GM23338 (cell line): ENCODE measurements around the gene PARVA. TPM values are rescaled to one million over a fixed set of nuclear protein-coding genes. Genes with fewer than 3 reads are reported as not detected.

Experiments
- ATAC-seq: fragments of 200-7000 bp; cut with Tn5 transposase; 3 replicates; pipeline ENCODE4 v1.9.1; 2020
- DNase-seq: peaks from one replicate; pipeline ENCODE4 v3.0.0-alpha.2; 2015; ENCODE audit warnings: low spot score
- H2AFZ ChIP-seq: fragments of 200-600 bp; sonication (generic); 2 replicates; pipeline ENCODE4 v1.8.0; 2016; ENCODE audit warnings: antibody characterized with exemption, mild to moderate bottlenecking, moderate library complexity
- H3F3A ChIP-seq: fragments of 200-600 bp; sonication (generic); replicated peaks from 2 replicates; pipeline ENCODE4 v1.8.0; 2017; ENCODE audit warnings: antibody characterized with exemption, mixed run types, low read depth
- H3K27ac ChIP-seq: fragments of 200-600 bp; sonication (generic); 2 replicates; pipeline ENCODE4 v1.6.1; 2016; ENCODE audit warnings: low read depth
- H3K27me3 ChIP-seq: fragments of 200-600 bp; sonication (generic); 2 replicates; pipeline ENCODE4 v1.8.0; 2016; ENCODE audit warnings: mild to moderate bottlenecking, mixed run types, moderate library complexity; ENCODE audit not compliant: insufficient read depth
- H3K36me3 ChIP-seq: fragments of 200-600 bp; sonication (generic); 2 replicates; pipeline ENCODE4 v1.8.0; 2016; ENCODE audit warnings: mild to moderate bottlenecking; ENCODE audit not compliant: insufficient read depth
- H3K4me1 ChIP-seq: fragments of 200-600 bp; sonication (generic); 2 replicates; pipeline ENCODE4 v1.8.0; 2016; ENCODE audit warnings: mild to moderate bottlenecking, moderate library complexity; ENCODE audit not compliant: insufficient read depth
- H3K4me2 ChIP-seq: fragments of 200-600 bp; sonication (generic); 2 replicates; pipeline ENCODE4 v1.7.1; 2017; ENCODE audit warnings: mixed run types
- H3K4me3 ChIP-seq: fragments of 200-600 bp; sonication (generic); 2 replicates; pipeline ENCODE4 v1.6.1; 2016; ENCODE audit warnings: mixed run types
- H3K79me2 ChIP-seq: fragments of 200-600 bp; sonication (generic); replicated peaks from 2 replicates; pipeline ENCODE4 v1.8.0; 2017; ENCODE audit warnings: mild to moderate bottlenecking; ENCODE audit not compliant: insufficient read depth
- H3K9me2 ChIP-seq: fragments of 200-600 bp; sonication (generic); 2 replicates; pipeline ENCODE4 v1.8.0; 2017; ENCODE audit not compliant: insufficient read depth
- H4K20me1 ChIP-seq: fragments of 200-600 bp; sonication (generic); replicated peaks from 2 replicates; pipeline ENCODE4 v1.8.0; 2017; ENCODE audit warnings: mild to moderate bottlenecking; ENCODE audit not compliant: insufficient read depth
- H3K27ac Mint-ChIP-seq: 2 replicates; pipeline ENCODE4 v1.8.0; 2020; ENCODE audit warnings: inconsistent platforms, mild to moderate bottlenecking, moderate library complexity, mixed read lengths
- H3K27me3 Mint-ChIP-seq: 3 replicates; pipeline ENCODE4 v1.8.0; 2022; ENCODE audit warnings: low read depth, mild to moderate bottlenecking, moderate library complexity, mixed read lengths, inconsistent platforms; ENCODE audit not compliant: insufficient read depth, poor library complexity
- H3K36me3 Mint-ChIP-seq: 3 replicates; pipeline ENCODE4 v1.8.0; 2021; ENCODE audit warnings: low read depth, mild to moderate bottlenecking, inconsistent platforms, moderate library complexity, mixed read lengths
- H3K4me1 Mint-ChIP-seq: 3 replicates; pipeline ENCODE4 v1.8.0; 2020; ENCODE audit warnings: mild to moderate bottlenecking, inconsistent platforms, mixed read lengths
- H3K4me3 Mint-ChIP-seq: 3 replicates; pipeline ENCODE4 v1.8.0; 2021; ENCODE audit warnings: moderate library complexity, mild to moderate bottlenecking, inconsistent platforms, mixed read lengths
- H3K9me3 Mint-ChIP-seq: 3 replicates; pipeline ENCODE4 v1.8.0; 2020; ENCODE audit warnings: moderate library complexity, mild to moderate bottlenecking, inconsistent platforms, mixed read lengths
- CREB1 ChIP-seq: fragments of 250-450 bp; sonication (Bioruptor Pico); IDR thresholded peaks from 2 replicates; pipeline ENCODE4 v1.5.0; 2020; ENCODE audit warnings: low read depth, mild to moderate bottlenecking, moderate library complexity
- polyA plus RNA-seq: library from polyadenylated mRNA; unstranded; fragments of >200 nt; fragmentation: Nextera tagmentation; extraction: Ambion mirVana; gene quantifications from 2 replicates; pipeline ENCODE4 v1.2.1, GENCODE V29; 2016
- total RNA-seq: library from RNA; depleted of rRNA; stranded (reverse); fragments of >200 nt; shearing (Covaris generic); gene quantifications from 2 replicates; pipeline ENCODE4 v1.2.3, GENCODE V29; 2014
- TF ChIP-seq, protein P1 (sequence below), 2 experiments: fragments of 200-600 bp in 1 of 2; sonication (generic) in 1 of 2; conservative IDR thresholded peaks; 2 replicates each; pipeline versions ENCODE4 v1.5.1 to v1.6.1; 2016 to 2017; ENCODE audit warnings: antibody characterized with exemption in 2 of 2, low read depth in 2 of 2, mild to moderate bottlenecking in 2 of 2, moderate library complexity in 1 of 2
- TF ChIP-seq, protein P2 (sequence below): fragments of 250-450 bp; sonication (Bioruptor Pico); IDR thresholded peaks from 2 replicates; pipeline ENCODE4 v1.5.0; 2020; ENCODE audit warnings: mild to moderate bottlenecking, moderate library complexity
- TF ChIP-seq, protein P3 (sequence below): IDR thresholded peaks from 2 replicates; pipeline ENCODE4 v1.6.1; 2016; ENCODE audit warnings: antibody characterized with exemption

The PARVA gene
- total and polyA plus RNA-seq, 2 experiments from 2014 or later: 5.8 to 6.9 TPM

DNA sequence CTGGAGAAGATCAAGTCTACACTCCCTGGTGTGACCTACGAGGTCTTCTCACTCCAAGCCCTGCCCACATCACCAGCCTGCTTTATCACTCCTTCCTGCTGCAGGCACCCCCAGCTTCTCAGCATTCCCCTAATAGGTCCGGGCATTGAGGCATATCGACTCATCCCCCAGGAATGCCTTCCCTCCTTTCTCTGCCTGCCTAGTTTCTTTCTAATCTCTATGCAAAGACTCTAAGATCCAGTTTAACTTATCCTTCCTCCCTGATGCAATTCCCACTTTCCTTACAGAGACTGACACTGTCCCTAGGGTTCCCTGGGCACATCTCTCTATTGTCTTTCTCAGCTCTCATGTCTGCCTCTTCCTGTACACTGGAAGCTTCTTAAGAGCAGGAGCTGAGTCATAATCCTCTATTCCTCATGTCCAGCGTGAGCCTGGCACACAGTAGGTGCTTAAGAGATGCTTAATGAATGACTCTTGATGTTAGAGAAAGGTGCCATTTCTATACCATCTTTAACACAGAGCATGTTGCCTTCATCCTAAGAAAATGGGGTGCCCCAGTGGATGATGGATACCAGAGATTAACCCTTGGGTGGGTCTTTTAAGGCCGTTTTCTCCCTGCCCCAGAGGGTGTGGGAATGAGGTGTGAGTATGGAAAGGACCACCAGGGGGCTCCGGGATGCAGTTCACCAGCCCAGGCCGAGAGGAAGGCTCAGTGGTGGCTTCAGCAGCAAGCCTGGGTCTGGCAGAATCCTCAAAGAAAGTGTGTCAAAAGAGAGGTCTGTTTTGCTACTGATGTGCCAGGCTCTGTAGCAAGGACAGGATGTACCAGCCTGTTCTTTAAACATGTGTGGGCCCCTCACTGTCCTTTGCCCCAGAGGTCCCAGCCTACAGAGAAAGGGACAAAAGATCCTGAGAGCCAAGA is 34.7 kb downstream of the PARVA start (continued):
- TF ChIP-seq, protein P1, sequence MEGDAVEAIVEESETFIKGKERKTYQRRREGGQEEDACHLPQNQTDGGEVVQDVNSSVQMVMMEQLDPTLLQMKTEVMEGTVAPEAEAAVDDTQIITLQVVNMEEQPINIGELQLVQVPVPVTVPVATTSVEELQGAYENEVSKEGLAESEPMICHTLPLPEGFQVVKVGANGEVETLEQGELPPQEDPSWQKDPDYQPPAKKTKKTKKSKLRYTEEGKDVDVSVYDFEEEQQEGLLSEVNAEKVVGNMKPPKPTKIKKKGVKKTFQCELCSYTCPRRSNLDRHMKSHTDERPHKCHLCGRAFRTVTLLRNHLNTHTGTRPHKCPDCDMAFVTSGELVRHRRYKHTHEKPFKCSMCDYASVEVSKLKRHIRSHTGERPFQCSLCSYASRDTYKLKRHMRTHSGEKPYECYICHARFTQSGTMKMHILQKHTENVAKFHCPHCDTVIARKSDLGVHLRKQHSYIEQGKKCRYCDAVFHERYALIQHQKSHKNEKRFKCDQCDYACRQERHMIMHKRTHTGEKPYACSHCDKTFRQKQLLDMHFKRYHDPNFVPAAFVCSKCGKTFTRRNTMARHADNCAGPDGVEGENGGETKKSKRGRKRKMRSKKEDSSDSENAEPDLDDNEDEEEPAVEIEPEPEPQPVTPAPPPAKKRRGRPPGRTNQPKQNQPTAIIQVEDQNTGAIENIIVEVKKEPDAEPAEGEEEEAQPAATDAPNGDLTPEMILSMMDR (conservative IDR thresholded peaks at IDR 0.05; ENCODE audit: low read depth in 2 of 2): peak; percentile 88 to 90

DNA sequence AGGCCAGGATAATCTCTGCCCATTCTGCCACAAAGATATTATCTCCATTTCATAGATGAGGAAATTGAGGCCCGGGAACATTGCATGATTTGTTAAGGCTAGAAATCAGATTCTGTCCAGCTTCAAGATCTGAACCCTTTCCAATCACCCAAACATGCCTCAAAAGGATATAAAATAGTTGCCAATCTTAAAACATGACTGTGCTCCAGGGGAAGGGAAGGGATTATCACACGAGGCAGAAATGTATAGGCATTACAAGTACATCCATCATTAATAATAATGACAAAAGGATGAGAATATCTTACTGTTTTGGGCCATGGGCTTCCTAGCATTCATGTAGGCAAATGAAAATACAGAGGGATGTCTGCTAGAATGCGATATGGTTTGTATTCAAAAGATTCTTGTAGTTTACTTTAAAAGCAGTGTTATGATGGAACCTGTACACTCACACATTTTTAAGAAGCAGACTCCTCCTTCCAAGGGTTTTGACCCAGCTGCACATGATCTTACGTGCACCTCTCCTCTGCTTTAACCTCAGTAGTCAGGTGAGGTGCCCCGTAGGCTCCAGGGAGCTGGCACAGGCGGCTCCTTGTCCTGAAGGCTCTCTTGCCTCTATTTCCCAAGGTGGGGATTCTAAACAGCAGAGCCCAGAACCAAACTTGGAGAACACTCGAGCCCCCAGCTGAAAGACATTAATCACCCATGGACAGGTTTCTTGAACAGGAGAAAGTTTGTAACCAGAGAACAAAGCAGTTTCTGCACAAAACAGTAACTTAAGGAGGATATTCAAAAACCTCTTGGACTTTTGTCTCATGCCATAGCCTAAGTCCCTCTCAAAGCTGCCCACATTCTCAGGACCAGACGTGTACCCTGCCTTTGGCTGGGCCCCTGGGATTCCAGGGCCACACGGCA is 36.0 kb downstream of the PARVA start:
- Histone ChIP-seq H2AFZ (no peak overlapping the region), H3F3A (no peaks in the 10 kb centered on the region), H3K9me2 (0 out of 2 replicates have a peak, but pooled peaks cover 4% of the 10 kb centered on the region), H4K20me1 (no peaks in the 10 kb centered on the region), H3K27me3 (no peaks in the 10 kb centered on the region), H3K27ac (no peak overlapping the region), H3K4me3 (no peak overlapping the region), H3K4me2 (0 out of 2 replicates have a peak overlapping the region, but pooled peaks have one; percentile 11), H3K4me1 (peaks cover 27% of the 10 kb centered on the region), H3K36me3 (no peaks in the 10 kb centered on the region), H3K79me2 (no peaks in the 10 kb centered on the region)
- ATAC-seq: no peak
- DNase-seq: no peak
- Mint-ChIP-seq H3K27ac (no peak overlapping the region; the same call in 1 of the 2 replicates), H3K9me3 (no peaks in the 10 kb centered on the region), H3K4me3 (no peak overlapping the region), H3K4me1 (peaks cover 54% of the 10 kb centered on the region), H3K27me3 (peaks cover 11% of the 10 kb centered on the region), H3K36me3 (no peaks in the 10 kb centered on the region)
- TF ChIP-seq, protein P2, sequence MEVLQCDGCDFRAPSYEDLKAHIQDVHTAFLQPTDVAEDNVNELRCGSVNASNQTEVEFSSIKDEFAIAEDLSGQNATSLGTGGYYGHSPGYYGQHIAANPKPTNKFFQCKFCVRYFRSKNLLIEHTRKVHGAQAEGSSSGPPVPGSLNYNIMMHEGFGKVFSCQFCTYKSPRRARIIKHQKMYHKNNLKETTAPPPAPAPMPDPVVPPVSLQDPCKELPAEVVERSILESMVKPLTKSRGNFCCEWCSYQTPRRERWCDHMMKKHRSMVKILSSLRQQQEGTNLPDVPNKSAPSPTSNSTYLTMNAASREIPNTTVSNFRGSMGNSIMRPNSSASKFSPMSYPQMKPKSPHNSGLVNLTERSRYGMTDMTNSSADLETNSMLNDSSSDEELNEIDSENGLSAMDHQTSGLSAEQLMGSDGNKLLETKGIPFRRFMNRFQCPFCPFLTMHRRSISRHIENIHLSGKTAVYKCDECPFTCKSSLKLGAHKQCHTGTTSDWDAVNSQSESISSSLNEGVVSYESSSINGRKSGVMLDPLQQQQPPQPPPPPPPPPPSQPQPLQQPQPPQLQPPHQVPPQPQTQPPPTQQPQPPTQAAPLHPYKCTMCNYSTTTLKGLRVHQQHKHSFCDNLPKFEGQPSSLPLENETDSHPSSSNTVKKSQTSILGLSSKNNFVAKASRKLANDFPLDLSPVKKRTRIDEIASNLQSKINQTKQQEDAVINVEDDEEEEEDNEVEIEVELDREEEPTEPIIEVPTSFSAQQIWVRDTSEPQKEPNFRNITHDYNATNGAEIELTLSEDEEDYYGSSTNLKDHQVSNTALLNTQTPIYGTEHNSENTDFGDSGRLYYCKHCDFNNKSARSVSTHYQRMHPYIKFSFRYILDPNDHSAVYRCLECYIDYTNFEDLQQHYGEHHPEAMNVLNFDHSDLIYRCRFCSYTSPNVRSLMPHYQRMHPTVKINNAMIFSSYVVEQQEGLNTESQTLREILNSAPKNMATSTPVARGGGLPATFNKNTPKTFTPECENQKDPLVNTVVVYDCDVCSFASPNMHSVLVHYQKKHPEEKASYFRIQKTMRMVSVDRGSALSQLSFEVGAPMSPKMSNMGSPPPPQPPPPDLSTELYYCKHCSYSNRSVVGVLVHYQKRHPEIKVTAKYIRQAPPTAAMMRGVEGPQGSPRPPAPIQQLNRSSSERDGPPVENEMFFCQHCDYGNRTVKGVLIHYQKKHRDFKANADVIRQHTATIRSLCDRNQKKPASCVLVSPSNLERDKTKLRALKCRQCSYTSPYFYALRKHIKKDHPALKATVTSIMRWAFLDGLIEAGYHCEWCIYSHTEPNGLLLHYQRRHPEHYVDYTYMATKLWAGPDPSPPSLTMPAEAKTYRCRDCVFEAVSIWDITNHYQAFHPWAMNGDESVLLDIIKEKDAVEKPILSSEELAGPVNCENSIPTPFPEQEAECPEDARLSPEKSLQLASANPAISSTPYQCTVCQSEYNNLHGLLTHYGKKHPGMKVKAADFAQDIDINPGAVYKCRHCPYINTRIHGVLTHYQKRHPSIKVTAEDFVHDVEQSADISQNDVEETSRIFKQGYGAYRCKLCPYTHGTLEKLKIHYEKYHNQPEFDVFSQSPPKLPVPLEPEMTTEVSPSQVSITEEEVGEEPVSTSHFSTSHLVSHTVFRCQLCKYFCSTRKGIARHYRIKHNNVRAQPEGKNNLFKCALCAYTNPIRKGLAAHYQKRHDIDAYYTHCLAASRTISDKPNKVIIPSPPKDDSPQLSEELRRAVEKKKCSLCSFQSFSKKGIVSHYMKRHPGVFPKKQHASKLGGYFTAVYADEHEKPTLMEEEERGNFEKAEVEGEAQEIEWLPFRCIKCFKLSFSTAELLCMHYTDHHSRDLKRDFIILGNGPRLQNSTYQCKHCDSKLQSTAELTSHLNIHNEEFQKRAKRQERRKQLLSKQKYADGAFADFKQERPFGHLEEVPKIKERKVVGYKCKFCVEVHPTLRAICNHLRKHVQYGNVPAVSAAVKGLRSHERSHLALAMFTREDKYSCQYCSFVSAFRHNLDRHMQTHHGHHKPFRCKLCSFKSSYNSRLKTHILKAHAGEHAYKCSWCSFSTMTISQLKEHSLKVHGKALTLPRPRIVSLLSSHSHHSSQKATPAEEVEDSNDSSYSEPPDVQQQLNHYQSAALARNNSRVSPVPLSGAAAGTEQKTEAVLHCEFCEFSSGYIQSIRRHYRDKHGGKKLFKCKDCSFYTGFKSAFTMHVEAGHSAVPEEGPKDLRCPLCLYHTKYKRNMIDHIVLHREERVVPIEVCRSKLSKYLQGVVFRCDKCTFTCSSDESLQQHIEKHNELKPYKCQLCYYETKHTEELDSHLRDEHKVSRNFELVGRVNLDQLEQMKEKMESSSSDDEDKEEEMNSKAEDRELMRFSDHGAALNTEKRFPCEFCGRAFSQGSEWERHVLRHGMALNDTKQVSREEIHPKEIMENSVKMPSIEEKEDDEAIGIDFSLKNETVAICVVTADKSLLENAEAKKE (CRISPR knock-in tag): no peak
- TF ChIP-seq, protein P3, sequence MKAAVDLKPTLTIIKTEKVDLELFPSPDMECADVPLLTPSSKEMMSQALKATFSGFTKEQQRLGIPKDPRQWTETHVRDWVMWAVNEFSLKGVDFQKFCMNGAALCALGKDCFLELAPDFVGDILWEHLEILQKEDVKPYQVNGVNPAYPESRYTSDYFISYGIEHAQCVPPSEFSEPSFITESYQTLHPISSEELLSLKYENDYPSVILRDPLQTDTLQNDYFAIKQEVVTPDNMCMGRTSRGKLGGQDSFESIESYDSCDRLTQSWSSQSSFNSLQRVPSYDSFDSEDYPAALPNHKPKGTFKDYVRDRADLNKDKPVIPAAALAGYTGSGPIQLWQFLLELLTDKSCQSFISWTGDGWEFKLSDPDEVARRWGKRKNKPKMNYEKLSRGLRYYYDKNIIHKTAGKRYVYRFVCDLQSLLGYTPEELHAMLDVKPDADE: no peak
- TF ChIP-seq, protein P1 (conservative IDR thresholded peaks at IDR 0.05; ENCODE audit: low read depth in 2 of 2): no peak
- no peak for TF ChIP-seq CREB1 (CRISPR knock-in tag)
